Duodenal mucosa (tissue), 2 donors: Measurements from ENCODE around the gene CCDC158.
"Not testable (repeated sequence)": the region's sequence is repeated elsewhere in the genome, so short reads cannot be mapped to it uniquely, and the experiment has no call there.

Experiments used
- H3K27ac ChIP-seq: one replicate; pipeline ENCODE4 v1.7.0; 2013; ENCODE audit warnings: low read depth, low read length
- H3K27me3 ChIP-seq, 2 donors: one replicate each; pipeline ENCODE4 v1.7.0; 2013; ENCODE audit warnings: low read length in 2 of 2, control low read depth in 1 of 2; ENCODE audit not compliant: insufficient read depth in 2 of 2, control insufficient read depth in 1 of 2
- H3K36me3 ChIP-seq, 2 donors: one replicate each; pipeline ENCODE4 v1.7.0; 2013; ENCODE audit warnings: low read length in 2 of 2, control low read depth in 1 of 2; ENCODE audit not compliant: insufficient read depth in 2 of 2, control insufficient read depth in 1 of 2
- H3K4me1 ChIP-seq, 2 donors: one replicate each; pipeline ENCODE4 v1.7.0; 2013; ENCODE audit warnings: low read length in 2 of 2, control low read depth in 1 of 2; ENCODE audit not compliant: insufficient read depth in 2 of 2, control insufficient read depth in 1 of 2
- H3K4me3 ChIP-seq, 2 donors: one replicate each; pipeline ENCODE4 v1.7.0; 2013; ENCODE audit warnings: low read length in 2 of 2, low read depth in 1 of 2
- H3K9ac ChIP-seq, 2 donors: one replicate each; pipeline ENCODE4 v1.7.0; 2013; ENCODE audit warnings: low read length in 2 of 2, low read depth in 1 of 2
- H3K9me3 ChIP-seq, 2 donors: one replicate each; pipeline ENCODE4 v1.7.0; 2013; ENCODE audit warnings: low read length in 2 of 2, control low read depth in 1 of 2; ENCODE audit not compliant: control insufficient read depth in 1 of 2

The CCDC158 gene

DNA sequence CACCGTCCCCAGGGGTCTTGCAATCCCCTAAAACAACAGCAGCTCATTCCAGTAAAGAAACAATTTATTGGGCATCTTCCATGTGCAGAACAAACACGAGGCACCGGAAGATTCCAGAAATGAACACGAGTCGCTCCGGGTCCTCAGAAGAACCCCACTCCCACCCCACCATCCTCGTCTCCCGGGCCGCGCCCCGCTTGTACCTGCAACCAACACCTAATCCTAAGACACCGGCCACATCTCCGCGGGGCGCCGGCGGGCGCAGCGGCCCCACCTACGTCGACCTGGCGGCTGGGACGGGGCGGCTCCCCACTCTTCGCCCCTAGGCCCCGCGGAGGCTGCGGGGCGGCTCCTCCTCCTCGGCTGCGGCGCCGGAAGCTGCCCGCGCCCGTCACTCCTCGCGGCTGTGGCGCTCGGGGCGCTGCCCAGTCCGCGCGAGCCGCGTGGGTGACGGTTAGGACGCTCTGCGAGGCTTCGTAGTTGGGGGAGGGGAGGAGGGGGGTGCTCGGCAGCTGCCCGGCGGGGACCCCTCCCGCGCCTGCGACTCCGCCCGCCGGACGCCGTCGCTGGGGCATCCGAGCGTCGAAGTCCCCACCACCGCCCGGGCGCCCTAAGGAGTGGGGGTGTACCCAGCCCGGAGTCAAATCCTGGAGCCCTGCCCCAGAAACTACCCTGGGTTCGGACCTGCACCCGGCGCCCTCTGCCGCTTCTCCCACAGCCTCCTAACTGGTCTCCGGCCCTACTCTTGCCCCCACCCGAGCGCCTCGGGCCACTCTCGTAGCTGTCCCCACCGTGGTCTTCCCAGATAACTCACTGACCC lies at the start of gene CCDC158:
Gene CCDC158 (minus strand): TSS at position 380 of the 820 bp plus-strand sequence. CDS start 17,934 bp downstream, outside the sequence.
- H3K27ac ChIP-seq: no peak within 1 kb of the TSS
- H3K9ac ChIP-seq: peak within 1 kb of the TSS in 1 of 2 donors; percentile 18
- no peaks in the 10 kb centered on the region for H3K27me3 ChIP-seq

DNA sequence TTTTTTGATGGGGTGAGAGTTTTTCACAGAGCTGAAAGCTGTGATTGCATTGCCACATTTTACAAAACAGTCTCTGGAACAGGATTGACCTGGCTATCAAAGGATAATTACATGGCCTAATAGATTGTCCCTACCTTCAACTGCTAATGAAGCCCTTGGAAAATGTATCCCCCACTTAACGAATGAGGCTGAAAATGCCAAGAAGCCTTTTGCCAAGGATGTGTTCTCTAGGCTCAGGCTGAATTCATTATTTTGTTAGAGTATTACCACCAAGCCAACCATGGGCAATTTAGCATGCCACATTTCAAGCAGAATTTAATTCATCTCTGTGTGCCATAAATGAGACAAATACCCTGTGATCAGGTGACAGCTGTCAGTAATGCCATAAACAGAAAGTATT lies 49.6 kb upstream of the CCDC158 start:
- Histone ChIP-seq H3K36me3 (no peaks in the 10 kb centered on the region), H3K27me3 (no peaks in the 10 kb centered on the region), H3K9me3 (no peaks in the 10 kb centered on the region), H3K4me3 (no peak overlapping the region), H3K27ac (no peak overlapping the region), H3K4me1 (no peaks in the 10 kb centered on the region), H3K9ac (no peak overlapping the region)

More for the DNA sequence above, at the start of gene CCDC158:
- no peaks in the 10 kb centered on the region for H3K9me3 ChIP-seq
- H3K4me1 ChIP-seq: no peaks in the 10 kb centered on the region
- no peaks in the 10 kb centered on the region for H3K36me3 ChIP-seq
- H3K4me3 ChIP-seq: peak within 1 kb of the TSS; percentile 55 to 57

DNA sequence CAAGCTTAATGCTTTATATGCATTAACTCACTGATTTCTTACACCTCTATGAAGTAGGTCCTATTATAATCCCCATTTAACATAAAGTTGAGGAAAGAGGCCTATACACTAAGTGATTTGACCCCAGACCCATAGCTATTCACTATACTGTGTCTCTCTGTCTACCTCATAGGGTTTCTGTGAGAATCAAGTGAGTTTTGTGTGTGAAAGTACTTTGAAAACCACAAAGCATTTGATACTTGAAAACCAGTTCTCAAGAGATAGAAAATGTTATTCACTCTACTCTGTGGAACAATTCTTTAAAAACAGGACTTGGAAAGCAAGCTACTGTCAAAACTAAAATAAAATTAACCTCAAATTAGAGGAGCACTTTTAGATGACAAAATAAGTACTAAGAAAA lies 49.1 kb upstream of the CCDC158 start:
- no peaks in the 10 kb centered on the region for H3K4me1 ChIP-seq
- H3K9me3 ChIP-seq: no peaks in the 10 kb centered on the region
- H3K9ac ChIP-seq: no peak overlapping the region
- no peak overlapping the region for H3K4me3 ChIP-seq
- H3K27me3 ChIP-seq: no peaks in the 10 kb centered on the region
- no peak overlapping the region for H3K27ac ChIP-seq
- H3K36me3 ChIP-seq: no peaks in the 10 kb centered on the region

- no peaks in the 10 kb centered on the region for H3K27me3 ChIP-seq
- H3K4me3 ChIP-seq: no peak overlapping the region
- H3K27ac ChIP-seq: no peak overlapping the region
- no peaks in the 10 kb centered on the region for H3K4me1 ChIP-seq
- no peaks in the 10 kb centered on the region for H3K36me3 ChIP-seq
- H3K9ac ChIP-seq: no peak overlapping the region
- H3K9me3 ChIP-seq: peaks cover 3 to 12% of the 10 kb centered on the region in 2 donors
These were observed 42.6 kb upstream of the CCDC158 start for GRCh38 chr4:76463568-76463967.

DNA sequence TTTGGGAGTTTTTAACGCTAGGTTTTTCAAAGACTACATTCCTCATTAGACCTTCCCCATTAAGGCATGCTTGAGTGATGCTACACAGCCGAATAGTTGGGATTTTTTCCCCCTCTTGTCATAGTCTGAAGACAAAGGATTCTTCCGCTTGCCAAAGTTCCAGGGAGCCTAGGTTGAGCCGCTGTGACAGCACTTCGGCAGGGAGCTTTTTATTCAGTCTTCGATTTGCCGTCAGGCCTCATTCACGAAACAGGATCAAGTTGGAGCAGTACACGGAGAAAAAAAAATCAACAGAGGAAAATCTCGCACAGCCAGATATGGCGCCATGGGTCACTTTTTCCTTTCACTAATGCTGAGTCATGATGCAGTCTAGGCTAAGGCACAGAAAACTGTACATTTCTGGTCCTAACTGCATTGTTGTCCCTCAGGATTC lies 38.4 kb upstream of the CCDC158 start:
- H3K27me3 ChIP-seq: no peaks in the 10 kb centered on the region
- peaks cover 3 to 12% of the 10 kb centered on the region in 2 donors for H3K9me3 ChIP-seq
- H3K4me1 ChIP-seq: no peaks in the 10 kb centered on the region
- no peak overlapping the region for H3K9ac ChIP-seq
- H3K27ac ChIP-seq: no peak overlapping the region
- H3K4me3 ChIP-seq: no peak overlapping the region
- no peaks in the 10 kb centered on the region for H3K36me3 ChIP-seq

- no peak overlapping the region for H3K4me3 ChIP-seq
- H3K4me1 ChIP-seq: no peaks in the 10 kb centered on the region
- no peaks in the 10 kb centered on the region for H3K27me3 ChIP-seq
- no peaks in the 10 kb centered on the region for H3K36me3 ChIP-seq
- no peak overlapping the region for H3K9ac ChIP-seq
- H3K27ac ChIP-seq: no peak overlapping the region
- peaks cover under 1 to 9% of the 10 kb centered on the region in 2 donors for H3K9me3 ChIP-seq
These were observed 37.9 kb upstream of the CCDC158 start for GRCh38 chr4:76458825-76459224.

DNA sequence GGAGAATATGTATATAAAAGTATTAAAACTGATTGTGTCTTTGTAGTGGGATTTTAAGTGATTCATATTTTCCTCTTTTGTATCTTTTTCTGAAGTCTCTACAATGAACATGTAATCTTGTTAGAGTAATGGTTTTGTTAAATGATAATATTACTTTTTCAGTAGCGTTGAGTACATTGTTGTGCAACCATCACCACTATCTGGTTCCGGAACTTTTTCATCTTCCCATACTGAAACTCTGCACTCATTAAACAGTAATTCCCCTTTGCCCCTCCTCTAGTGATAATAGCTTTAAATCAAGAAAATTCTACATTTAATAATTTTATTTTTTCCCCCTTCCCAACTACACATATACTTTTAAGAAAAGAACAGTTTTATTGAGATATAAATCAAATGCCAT lies 37.4 kb upstream of the CCDC158 start:
- H3K4me3 ChIP-seq: no peak overlapping the region
- no peaks in the 10 kb centered on the region for H3K4me1 ChIP-seq
- no peak overlapping the region for H3K27ac ChIP-seq
- H3K36me3 ChIP-seq: no peaks in the 10 kb centered on the region
- no peaks in the 10 kb centered on the region for H3K27me3 ChIP-seq
- H3K9ac ChIP-seq: no peak overlapping the region
- H3K9me3 ChIP-seq: peaks cover 0 to 5% of the 10 kb centered on the region in 2 donors

GRCh38 chr4:76457885-76458284 lies 36.9 kb upstream of the CCDC158 start:
- no peak overlapping the region for H3K27ac ChIP-seq
- H3K36me3 ChIP-seq: no peaks in the 10 kb centered on the region
- no peak overlapping the region for H3K4me3 ChIP-seq
- no peak overlapping the region for H3K9ac ChIP-seq
- peaks cover 0 to 1% of the 10 kb centered on the region in 2 donors for H3K9me3 ChIP-seq
- no peaks in the 10 kb centered on the region for H3K27me3 ChIP-seq
- no peaks in the 10 kb centered on the region for H3K4me1 ChIP-seq

GRCh38 chr4:76454073-76454472 lies 33.1 kb upstream of the CCDC158 start:
- H3K36me3 ChIP-seq, H3K27ac ChIP-seq, H3K27me3 ChIP-seq, H3K4me1 ChIP-seq, H3K4me3 ChIP-seq, H3K9ac ChIP-seq, H3K9me3 ChIP-seq: not testable (repeated sequence)

GRCh38 chr4:76453232-76453631 lies 32.3 kb upstream of the CCDC158 start:
- H3K27me3 ChIP-seq: no peaks in the 10 kb centered on the region
- no peak overlapping the region for H3K4me3 ChIP-seq

More at GRCh38 chr4:76453232-76453631, 32.3 kb upstream of the CCDC158 start:
- H3K9ac ChIP-seq: no peak overlapping the region
- no peaks in the 10 kb centered on the region for H3K36me3 ChIP-seq
- no peaks in the 10 kb centered on the region for H3K4me1 ChIP-seq
- no peaks in the 10 kb centered on the region for H3K9me3 ChIP-seq
- H3K27ac ChIP-seq: no peak overlapping the region
